C4-2B (cell line): ENCODE data around the gene SLC2A9.
"Not testable (repeated sequence)": the region's sequence is repeated elsewhere in the genome, so short reads cannot be mapped to it uniquely, and the experiment has no call there.

Source experiments
- H3K27ac ChIP-seq: fragments of 450-650 bp; 2 replicates; pipeline ENCODE4 v1.5.1; 2017
- ZFX ChIP-seq: fragments of 450-650 bp; IDR thresholded peaks from 2 replicates; pipeline ENCODE4 v1.6.1; 2017
- TF ChIP-seq, protein P1 (sequence below): fragments of 450-650 bp; conservative IDR thresholded peaks from 2 replicates; pipeline ENCODE4 v1.5.1; 2017; ENCODE audit warnings: mild to moderate bottlenecking

Gene SLC2A9

GRCh38 chr4:9989918-9990635, 31.2 kb downstream of the SLC2A9 start:
- no peak for TF ChIP-seq ZFX
- TF ChIP-seq, protein P1, sequence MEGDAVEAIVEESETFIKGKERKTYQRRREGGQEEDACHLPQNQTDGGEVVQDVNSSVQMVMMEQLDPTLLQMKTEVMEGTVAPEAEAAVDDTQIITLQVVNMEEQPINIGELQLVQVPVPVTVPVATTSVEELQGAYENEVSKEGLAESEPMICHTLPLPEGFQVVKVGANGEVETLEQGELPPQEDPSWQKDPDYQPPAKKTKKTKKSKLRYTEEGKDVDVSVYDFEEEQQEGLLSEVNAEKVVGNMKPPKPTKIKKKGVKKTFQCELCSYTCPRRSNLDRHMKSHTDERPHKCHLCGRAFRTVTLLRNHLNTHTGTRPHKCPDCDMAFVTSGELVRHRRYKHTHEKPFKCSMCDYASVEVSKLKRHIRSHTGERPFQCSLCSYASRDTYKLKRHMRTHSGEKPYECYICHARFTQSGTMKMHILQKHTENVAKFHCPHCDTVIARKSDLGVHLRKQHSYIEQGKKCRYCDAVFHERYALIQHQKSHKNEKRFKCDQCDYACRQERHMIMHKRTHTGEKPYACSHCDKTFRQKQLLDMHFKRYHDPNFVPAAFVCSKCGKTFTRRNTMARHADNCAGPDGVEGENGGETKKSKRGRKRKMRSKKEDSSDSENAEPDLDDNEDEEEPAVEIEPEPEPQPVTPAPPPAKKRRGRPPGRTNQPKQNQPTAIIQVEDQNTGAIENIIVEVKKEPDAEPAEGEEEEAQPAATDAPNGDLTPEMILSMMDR, result no peak

DNA sequence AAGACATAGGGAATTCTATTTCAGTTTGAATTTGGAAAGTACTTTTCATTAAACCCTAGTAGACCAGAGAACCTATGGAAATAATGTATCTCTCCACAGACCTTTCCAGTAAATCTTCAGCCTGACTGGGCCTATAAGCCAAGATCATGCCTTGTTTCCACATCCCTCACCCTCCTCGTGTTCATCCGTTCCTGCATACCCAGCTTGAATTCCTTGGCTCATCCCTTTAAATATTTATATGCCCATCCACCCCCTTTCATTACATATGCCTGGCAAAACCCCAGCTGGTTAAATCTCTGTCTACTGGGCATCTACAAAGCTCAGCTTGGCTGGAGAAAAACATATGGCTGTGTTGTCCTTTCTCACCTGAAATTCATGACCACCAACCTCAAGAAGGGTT, 32.4 kb downstream of the SLC2A9 start:
- TF ChIP-seq ZFX, result no peak
- TF ChIP-seq, protein P1, result no peak
- no peak overlapping the region for H3K27ac ChIP-seq

More at GRCh38 chr4:9989918-9990635, 31.2 kb downstream of the SLC2A9 start:
- H3K27ac ChIP-seq, result no peak overlapping the region

DNA sequence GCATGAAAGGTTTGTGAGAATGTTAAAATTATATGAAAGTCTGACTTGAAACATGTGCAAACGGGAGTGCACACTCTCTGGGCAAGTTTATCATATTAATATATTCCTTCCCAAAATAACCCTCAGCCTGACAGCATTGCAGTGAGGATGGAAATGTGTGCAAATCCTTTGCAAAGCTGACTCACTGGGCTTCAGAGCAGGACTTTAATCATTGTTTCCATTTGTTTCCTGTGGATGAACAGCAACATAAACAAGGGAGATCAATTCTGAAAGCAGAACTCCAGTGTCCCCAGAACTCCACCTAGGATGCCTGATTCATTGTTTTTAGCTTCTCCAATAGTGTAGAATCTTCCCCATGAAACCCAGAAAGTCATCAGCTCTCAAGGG, 32.9 kb downstream of the SLC2A9 start:
- TF ChIP-seq ZFX, result no peak
- TF ChIP-seq, protein P1, result no peak
- no peak overlapping the region for H3K27ac ChIP-seq

DNA sequence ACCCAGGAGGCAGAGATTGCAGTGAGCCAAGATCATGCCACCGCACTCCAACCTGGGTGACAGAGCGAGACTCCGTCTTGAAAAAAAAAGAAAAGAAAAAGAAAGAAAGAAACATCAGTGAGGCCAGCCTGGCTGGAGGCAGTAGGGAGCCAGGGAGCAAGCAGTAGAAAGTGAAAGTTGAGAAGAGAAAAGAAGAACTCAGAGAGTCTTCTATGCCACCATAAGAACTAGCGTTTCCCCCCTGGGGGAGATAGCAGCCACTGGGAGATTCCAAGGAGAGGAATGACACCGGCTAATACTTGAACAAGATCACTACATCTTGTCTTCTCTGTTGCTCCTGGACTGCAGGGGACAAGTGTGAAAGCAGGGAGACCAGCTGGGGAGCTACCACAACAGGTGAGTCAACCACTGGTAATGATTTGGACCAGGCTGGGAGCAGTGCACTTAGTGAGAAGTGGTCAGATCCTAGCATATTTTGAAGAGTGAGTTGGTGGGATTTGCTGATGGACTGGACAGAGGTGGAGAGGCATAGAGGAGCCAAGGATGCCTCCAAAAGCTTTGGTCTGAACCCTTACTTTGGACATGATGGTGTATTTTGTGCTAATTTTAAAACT, 33.4 kb downstream of the SLC2A9 start:
- no peak overlapping the region for H3K27ac ChIP-seq
- TF ChIP-seq ZFX, result no peak
- TF ChIP-seq, protein P1, result no peak

DNA sequence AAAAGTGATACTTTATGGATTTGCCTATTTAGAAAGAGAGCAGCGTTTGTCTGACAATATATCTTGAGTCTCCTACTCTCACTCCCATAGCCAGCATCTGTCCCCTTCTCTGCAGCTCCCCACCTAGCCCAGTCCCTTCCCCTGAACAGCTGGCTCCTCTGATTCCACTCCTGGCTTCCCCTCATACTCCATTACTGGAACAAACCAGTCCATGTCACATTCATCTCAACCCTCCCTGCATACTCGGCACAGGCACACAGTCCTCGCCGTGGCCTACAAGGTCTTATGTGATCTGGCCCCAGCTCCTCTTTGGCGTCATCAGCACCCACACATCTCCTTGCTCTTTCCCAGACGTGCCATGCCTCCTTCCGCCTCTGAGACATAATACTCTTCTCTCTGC, 36.7 kb downstream of the SLC2A9 start:
- TF ChIP-seq, protein P1, result no peak
- TF ChIP-seq ZFX, result no peak

DNA sequence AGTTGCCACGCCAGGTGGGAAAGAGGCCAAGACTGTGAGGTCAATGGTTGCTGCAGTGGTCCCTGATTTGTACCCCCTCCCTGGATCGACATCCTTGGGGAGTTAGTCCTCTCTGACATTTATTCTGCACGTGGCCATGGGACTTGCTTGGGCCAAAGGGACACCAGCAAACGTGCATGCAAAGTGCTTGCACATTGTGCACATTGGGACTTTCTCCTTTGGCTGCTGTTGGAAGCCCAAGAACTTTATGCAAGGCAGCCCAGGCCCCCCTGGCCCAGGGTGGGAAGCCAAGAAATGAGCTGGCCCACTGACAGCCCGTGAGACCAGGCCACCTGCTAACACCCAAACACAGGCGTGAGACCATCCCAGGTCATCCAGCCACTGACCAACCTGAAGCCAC, 38.1 kb downstream of the SLC2A9 start:
- TF ChIP-seq, protein P1, result no peak
- no peak for TF ChIP-seq ZFX
- no peak overlapping the region for H3K27ac ChIP-seq

More for the DNA sequence above, 36.7 kb downstream of the SLC2A9 start:
- no peak overlapping the region for H3K27ac ChIP-seq

GRCh38 chr4:9981899-9982298, 39.4 kb downstream of the SLC2A9 start:
- not testable (repeated sequence) for H3K27ac ChIP-seq

DNA sequence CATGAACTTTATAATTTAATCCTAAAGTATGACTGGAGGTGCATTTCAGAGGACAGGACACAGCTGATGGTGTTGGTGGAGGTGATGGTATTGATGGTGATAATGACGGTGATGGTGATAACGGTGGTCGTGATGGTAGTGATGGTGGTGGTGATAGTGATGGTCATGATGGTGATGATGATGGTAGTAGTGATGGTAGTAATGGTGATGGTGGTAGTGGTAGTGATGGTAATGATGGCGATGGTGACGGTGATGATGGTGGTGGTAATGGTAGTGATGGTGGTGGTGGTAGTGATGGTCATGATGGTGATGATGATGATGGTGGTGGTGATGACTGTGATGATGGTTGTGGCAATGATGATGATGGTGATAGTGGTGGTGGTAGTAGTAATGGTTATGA, 40.4 kb downstream of the SLC2A9 start:
- peak overlapping the region; percentile 56 for H3K27ac ChIP-seq
- TF ChIP-seq ZFX, result no peak
- TF ChIP-seq, protein P1, result no peak
